Stimulated activated CD4-positive, alpha-beta T cell treated with anti-CD3 and anti-CD28 coated beads, Interleukin-1b, Interleukin-23, amount 100 ng/mL, for 24 hours (primary cell): ENCODE measurements around the gene FAM3D.
A peak's percentile ranks its signal among the peaks of the same experiment; 100 is the strongest.

Experiments
- DNase-seq, 4 experiments: peaks; one replicate each; pipeline ENCODE4 v3.0.0-alpha.2; 2020; ENCODE audit warnings: low read depth in 4 of 4, low spot score in 1 of 4

The FAM3D gene

DNA sequence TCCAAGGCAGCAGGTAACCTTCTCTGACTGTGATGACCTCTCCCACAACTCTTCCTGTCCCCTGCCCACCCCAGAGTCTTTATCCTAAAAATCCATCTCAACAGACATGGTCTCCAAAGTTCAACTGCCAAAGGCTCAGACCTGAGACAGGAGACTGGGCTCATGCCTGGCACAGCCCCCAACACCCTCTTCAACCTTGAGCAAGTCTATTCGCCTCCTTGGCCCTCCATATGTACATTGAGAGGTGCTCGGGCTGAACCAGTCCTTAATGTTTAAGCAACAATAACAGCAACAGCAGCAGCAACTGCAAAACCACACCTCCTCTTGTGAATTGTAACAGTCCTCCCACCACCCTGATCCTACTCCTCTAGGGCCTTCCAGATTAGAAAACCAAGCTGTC, 9.9 kb downstream of the FAM3D start:
- DNase-seq = no peak

DNA sequence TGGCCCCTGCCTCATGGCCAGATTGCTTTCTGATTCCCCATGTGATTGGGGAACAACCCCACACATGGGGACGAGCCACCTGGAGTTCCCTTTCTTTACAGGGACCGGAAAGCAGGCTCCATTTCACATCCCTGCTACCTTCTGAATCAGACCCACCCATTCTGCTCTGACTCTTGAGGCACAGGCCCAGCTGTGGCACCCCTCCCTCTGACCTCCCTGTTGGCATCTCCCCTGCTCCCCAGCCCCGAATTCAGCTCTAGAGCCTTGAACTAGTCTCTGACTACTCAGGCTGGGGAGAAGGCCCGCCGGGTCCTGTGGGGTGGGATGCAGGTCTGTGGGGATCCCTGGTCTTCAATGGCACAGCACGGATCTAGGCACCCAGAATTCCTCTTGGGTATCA, 12.1 kb downstream of the FAM3D start:
- no peak for DNase-seq

- no peak for DNase-seq
Measured at GRCh38 chr3:58652624-58653023, 13.9 kb downstream of the FAM3D start.

- no peak for DNase-seq
Measured at GRCh38 chr3:58651276-58651675, 15.3 kb downstream of the FAM3D start.

GRCh38 chr3:58647381-58648141, 19.0 kb downstream of the FAM3D start:
- DNase-seq = no peak

GRCh38 chr3:58646503-58646902, 20.1 kb downstream of the FAM3D start:
- no peak for DNase-seq

DNA sequence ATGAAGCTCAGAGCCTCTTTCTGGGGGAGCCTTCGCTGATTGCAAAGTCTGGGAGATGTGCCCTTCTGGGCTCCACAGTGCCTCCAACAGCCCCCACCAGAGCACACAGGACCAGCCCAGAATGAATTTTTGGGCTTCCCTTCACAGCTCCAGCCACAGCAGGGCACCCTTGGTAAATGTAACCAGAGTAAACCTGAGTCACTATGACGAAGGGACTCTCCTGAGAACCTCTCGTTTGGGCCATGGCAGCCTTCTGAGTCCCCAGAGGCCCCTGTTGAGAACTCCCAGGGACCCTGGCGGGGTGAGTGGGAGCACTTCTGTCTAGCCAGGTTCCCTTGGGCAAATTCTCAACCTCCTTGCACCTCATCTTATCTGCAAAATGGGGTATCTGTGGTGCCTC, 20.8 kb downstream of the FAM3D start:
- no peak for DNase-seq

DNA sequence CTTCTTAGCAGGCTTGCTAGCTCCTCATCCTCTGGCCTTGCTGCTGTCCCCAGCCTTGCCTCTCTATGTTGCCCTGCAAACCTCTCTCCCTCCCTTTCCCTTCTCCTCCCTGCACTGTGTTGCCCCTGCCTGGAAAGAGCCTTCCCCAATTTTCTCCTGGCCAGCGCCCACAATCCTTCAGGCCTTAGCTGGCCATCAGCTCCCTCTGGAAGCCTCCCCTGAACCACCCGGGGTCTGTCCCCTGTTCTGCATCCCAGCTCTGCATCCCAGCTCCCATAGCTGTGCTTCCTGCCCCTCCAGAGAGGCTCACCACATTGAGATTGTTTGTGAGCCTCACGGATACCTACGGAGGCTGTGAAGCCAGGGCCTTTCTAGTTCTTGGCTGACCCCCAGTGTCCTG, 23.7 kb downstream of the FAM3D start:
- DNase-seq = no peak

DNA sequence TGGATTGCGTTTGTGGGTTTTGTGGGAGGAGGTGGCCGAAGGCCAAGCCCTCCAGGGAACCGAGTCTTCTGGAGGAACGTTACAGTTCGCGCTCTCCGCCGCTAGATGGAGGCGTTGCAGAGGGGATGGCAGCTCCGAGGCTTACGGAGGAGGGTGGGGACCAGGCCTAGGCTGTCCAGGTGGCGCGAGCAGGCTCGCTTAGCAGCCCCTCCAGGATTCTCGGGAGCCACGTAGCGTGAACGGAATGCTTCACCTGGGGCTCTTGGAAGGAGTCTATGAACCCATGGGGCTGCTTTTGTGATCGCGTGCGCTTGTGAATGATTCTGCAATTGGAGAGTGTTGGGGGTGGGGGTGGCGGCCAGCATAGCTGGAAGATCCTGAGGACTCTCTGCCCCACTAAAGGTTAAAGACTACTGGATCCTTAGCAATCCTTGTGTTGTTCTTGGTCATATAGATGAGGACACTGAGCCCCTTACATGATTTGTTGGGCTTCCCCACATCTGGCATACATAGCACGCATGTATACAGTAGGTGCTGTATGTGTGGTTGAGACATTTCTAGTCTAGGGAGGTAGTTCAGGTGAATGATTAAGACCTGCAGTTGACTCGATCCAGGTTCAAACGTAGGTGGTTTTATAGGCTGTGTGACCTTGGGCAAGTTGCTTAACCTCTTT, 25.7 kb downstream of the FAM3D start:
- DNase-seq = peak; percentile 15 to 47 (median 37)

GRCh38 chr3:58639842-58640241, 26.7 kb downstream of the FAM3D start:
- DNase-seq = no peak

GRCh38 chr3:58639001-58639400, 27.6 kb downstream of the FAM3D start:
- no peak for DNase-seq

DNA sequence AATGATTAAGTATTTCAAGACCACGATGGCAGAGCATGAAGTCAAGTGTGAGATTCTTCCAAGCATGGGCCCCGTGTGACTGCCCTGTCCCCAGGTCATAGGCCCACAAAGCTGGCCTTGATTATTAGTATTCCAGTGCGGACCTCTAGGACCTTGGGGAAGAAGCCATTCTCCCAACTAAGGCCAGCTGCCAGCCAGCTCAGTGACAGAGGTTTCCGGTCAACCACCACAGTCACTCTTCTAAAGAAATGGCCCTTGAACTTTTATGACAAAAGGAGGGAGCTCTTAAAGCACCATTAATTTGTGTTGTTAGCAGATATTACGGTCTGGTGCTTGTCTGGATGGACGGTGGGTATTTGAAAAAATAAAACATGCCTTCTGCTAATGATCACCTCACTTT, 28.0 kb downstream of the FAM3D start:
- no peak for DNase-seq

DNA sequence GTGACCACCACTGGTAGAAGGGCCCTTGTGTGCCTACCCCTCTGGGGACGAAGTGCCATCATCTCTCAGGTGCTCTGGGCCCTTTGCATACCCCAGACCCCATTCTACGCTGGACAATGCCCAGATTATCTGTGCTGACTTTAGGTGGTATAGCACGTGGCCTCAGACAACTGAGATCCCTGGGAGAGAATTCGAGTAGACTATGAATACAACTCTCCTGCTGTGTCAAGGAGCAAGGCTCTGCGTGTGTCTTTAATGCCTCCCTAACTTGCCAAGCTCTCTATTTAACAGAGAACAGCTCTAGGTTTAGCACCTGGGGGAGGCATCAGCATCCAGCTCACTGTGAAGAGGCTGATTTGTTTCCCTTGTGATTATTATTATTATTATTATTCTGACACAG, 29.1 kb downstream of the FAM3D start:
- no peak for DNase-seq

GRCh38 chr3:58635371-58636285, 30.9 kb downstream of the FAM3D start:
- no peak for DNase-seq

DNA sequence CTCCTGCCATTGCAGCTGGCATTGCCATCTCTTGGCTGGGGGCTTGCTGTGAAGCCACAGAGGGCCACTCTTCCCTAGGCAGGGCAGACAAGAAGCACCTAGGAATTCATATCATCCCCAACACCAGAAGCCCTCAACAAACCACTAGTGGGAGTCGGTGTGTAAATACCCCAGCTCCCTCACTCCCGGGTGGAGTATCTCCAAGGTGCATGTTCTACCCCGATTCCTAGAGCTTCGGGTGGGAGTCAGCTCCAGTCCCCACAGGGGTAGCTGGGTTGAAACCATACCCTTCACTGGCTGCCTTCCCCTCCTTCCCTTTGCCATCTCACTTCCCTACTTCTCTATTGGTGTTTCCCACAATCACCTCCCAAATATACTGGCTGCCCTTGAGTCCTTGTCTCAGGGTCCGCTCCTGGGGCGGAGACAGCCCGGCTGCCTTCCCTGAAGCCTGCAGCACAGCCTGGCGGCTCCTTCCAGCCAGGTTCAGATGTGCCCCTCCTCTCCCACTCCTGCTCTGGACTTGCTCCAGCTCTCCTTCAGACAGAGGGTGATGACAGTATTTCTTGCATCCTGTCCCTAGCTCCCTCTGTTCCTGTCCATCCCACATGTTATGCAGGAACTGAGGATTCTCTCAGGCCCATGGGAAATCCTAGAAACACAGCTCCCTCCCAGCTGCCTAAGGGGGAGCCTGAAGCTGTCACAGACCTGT, 33.3 kb downstream of the FAM3D start:
- no peak for DNase-seq

DNA sequence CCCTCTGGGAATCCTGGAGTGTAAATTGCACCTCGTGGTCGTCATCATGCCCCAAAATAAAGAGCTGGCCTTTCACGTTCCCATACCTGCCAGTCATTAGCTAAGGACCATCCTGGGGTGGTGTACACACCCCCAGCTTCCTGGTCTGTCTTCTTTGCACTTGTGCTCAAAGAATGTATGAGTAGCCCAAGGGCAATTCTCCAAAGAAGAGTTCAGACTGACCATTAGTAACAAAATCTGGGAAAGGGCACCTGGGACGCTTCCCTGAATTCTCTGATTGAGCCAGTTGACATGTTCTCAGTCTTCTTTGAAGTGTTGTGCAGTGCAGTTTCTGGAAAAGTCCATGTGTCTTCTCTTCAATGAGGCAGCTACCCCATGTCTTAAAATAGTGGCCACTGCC, 34.8 kb downstream of the FAM3D start:
- DNase-seq = no peak

DNA sequence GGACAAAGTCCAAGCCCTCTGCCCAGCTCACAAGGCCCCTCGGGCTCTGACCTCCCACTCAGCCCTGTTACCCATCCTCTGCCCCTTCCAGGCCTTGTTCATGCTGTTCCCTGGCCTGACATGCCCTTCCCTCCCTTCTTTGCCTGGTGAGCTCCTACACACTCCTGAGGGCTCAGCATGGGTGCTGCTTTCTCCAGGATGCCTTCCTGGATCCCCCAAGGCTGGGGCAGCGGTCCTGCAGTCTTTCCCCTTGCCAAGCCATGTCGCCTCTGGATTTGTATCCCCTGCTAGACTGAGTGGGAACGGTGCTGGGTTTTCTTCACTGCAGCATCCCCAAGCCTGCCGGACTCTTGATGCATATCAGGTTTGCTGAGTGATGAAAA, 35.9 kb downstream of the FAM3D start:
- no peak for DNase-seq

DNA sequence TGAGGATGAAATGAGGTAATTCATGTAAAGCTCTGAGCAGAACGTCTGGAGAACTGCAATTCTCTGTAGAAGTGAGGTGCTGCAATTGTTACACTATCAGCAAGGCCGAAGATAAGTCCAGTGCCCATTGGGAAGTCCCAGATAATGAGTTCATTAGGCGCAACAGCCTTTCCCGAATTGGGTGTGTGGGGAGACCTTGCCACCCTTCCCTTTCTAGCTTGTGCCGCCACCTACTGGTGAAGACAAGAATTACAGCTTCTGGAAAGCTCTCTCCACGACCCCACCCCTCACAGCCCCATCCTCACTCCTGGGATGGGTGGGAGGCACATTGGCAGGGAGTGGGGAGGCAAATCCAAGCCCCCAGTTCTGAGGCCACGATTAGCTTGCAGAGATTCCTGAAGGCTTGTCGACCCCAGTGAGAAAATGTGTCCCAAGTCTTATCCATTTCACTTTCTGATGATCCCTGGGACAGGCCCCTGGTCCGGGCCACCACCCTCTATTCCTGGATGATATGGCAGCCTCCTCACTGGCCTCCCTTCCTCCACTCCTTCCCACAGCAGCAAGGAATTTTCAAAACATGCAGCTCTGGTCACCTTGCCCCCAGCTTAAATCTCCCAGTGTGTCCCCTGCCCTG, 36.4 kb downstream of the FAM3D start:
- peak; percentile 32 to 56 (median 42) for DNase-seq

- no peak for DNase-seq
Measured at GRCh38 chr3:58629629-58630028, 36.9 kb downstream of the FAM3D start.

- no peak for DNase-seq
Measured at GRCh38 chr3:58628823-58629562, 37.6 kb downstream of the FAM3D start.
